Adipocyte (in vitro differentiated cells): ENCODE data around the gene ZDHHC24.

Experiments used
- DNase-seq: peaks from one replicate; pipeline ENCODE4 v3.0.0-alpha.2; 2015; ENCODE audit warnings: low read depth
- H3K27me3 ChIP-seq: replicated peaks from 2 replicates; pipeline ENCODE4 v1.7.0; 2013; ENCODE audit warnings: mild to moderate bottlenecking, low read length, moderate library complexity; ENCODE audit not compliant: control insufficient read depth, insufficient read depth
- H3K36me3 ChIP-seq: 2 replicates; pipeline ENCODE4 v1.7.0; 2013; ENCODE audit warnings: low read length, mild to moderate bottlenecking, moderate library complexity; ENCODE audit not compliant: control insufficient read depth, insufficient read depth, severe bottlenecking
- H3K4me1 ChIP-seq: 2 replicates; pipeline ENCODE4 v1.7.0; 2013; ENCODE audit warnings: mild to moderate bottlenecking, low read length, moderate library complexity; ENCODE audit not compliant: control insufficient read depth, insufficient read depth
- H3K4me3 ChIP-seq: 2 replicates; pipeline ENCODE4 v1.7.0; 2013; ENCODE audit warnings: mild to moderate bottlenecking, low read length, moderate library complexity
- H3K9ac ChIP-seq: 2 replicates; pipeline ENCODE4 v1.7.0; 2013; ENCODE audit warnings: mild to moderate bottlenecking, low read length, moderate library complexity
- H3K9me3 ChIP-seq: 2 replicates; pipeline ENCODE4 v1.7.0; 2013; ENCODE audit warnings: mild to moderate bottlenecking, low read length, moderate library complexity; ENCODE audit not compliant: control insufficient read depth

ZDHHC24 gene

DNA sequence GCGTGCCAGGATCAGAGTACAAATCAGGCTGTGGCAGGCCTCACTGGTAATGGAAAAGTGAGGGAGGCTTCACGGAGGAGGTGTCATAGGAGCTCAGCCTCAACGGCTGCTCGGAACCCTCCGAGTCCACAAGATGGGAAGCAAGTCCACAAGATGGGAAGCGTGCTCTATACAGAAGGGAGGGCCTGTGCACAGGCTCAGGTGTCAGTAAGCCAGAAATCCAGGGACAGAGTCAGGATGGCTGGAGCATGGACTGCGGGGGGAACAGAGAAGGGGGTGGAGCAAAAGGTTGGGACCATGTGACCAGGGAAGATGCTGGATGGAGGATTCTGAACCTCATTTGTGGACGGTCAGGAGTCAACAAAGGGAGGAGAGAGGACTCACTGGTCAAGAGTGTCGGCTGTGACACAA lies 69.0 kb downstream of the ZDHHC24 start:
- DNase-seq: no peak
- H3K27me3 ChIP-seq: no peaks in the 10 kb centered on the region
- no peak overlapping the region for H3K9ac ChIP-seq
- H3K9me3 ChIP-seq: no peaks in the 10 kb centered on the region
- no peak overlapping the region for H3K4me3 ChIP-seq
- peaks cover 13% of the 10 kb centered on the region for H3K36me3 ChIP-seq
- peaks cover 19% of the 10 kb centered on the region for H3K4me1 ChIP-seq

GRCh38 chr11:66476173-66476840 lies 69.5 kb downstream of the ZDHHC24 start:
- no peak for DNase-seq

GRCh38 chr11:66475349-66476172 lies 70.3 kb downstream of the ZDHHC24 start:
- no peak overlapping the region for H3K4me3 ChIP-seq
- DNase-seq: no peak

More at GRCh38 chr11:66476173-66476840, 69.5 kb downstream of the ZDHHC24 start:
- Histone ChIP-seq H3K36me3 (peaks cover 13% of the 10 kb centered on the region), H3K4me1 (peaks cover 19% of the 10 kb centered on the region), H3K9me3 (no peaks in the 10 kb centered on the region), H3K27me3 (no peaks in the 10 kb centered on the region), H3K4me3 (no peak overlapping the region), H3K9ac (no peak overlapping the region)

DNA sequence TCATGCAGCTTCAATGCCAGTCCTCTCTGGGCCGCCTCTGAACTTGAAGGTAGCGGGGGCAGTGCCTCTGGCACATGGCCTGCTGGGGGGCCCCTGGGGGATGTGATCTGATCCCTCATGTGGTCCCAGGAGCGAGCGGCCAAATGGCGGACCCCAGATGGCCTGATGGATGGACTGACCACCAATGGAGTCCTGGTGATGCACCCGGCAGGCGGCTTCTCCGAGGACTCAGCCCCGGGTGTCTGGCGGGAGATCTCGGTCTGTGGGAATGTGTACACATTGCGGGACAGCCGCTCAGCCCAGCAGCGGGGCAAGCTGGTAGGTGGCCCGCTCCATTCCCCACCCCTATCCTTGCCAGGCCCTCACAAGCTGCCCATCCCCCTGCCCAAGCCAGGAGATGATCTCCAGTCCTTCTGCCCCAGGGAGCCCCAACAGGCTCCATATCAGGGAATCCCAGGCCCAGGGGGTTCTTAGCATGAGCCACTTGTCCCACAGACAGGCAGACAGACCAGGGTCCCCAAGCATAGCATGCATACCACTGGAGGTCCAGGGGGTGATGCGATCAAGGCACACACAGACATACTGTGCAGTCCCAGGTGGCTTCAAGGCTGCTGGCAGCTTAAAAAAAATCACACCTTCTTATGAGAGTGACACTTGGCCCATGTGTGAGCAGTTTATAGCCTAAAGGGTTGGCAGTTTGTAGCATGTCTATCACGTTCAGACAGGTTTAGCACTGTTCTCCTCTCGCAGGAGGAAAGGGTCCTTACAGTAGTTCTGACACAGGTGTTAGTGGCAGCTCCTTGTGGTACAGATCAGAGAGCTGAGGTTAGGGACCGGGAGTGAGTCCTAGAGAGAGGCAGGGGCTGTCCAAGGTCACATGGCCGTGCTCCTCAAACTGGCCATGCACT lies 72.0 kb downstream of the ZDHHC24 start:
- H3K4me3 ChIP-seq: no peak overlapping the region
- no peak for DNase-seq
- no peaks in the 10 kb centered on the region for H3K27me3 ChIP-seq
- H3K4me1 ChIP-seq: peaks cover 4% of the 10 kb centered on the region
- no peak overlapping the region for H3K9ac ChIP-seq
- H3K36me3 ChIP-seq: peaks cover 13% of the 10 kb centered on the region
- H3K9me3 ChIP-seq: no peaks in the 10 kb centered on the region

More at GRCh38 chr11:66475349-66476172, 70.3 kb downstream of the ZDHHC24 start:
- no peaks in the 10 kb centered on the region for H3K27me3 ChIP-seq
- peaks cover 12% of the 10 kb centered on the region for H3K4me1 ChIP-seq
- no peak overlapping the region for H3K9ac ChIP-seq
- peaks cover 13% of the 10 kb centered on the region for H3K36me3 ChIP-seq
- no peaks in the 10 kb centered on the region for H3K9me3 ChIP-seq

DNA sequence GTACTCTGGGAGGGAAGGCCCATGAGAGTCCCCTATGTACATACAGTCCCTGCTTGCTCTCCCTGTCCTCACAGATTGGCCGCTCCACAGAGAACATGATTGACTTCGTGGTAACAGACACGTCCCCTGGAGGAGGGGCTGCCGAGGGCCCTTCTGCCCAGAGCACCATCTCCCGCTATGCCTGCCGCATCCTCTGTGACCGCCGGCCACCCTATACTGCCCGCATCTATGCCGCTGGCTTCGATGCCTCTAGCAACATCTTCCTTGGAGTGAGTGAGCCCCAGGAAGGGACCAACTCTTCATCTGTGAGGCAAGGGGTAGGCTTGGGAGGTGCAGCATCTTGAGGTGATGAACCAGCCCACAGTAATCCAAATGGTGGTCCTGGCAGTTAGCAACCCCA lies 72.7 kb downstream of the ZDHHC24 start:
- Histone ChIP-seq H3K9me3 (no peaks in the 10 kb centered on the region), H3K4me3 (no peak overlapping the region), H3K36me3 (peaks cover 13% of the 10 kb centered on the region)

DNA sequence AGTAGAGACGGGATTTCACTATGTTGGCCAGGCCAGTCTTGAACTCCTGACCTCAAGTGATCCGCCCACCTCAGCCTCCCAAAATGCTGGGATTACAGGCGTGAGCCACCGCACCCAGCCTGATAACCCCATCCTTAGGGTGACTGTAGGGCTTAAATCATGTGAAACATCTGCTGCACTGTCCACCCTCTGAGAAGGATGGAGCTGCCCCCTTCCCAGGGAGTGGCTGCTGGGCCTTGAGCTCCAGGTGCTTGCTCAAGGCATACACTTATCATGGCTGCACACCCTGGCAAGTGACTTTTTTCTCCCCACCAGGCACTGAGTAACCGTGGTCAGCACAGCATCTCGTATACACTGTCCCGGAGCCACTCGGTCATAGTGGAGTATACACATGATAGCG lies 73.8 kb downstream of the ZDHHC24 start:
- Histone ChIP-seq H3K9ac (no peak overlapping the region), H3K4me3 (no peak overlapping the region), H3K36me3 (peaks cover 13% of the 10 kb centered on the region), H3K9me3 (no peaks in the 10 kb centered on the region), H3K27me3 (no peaks in the 10 kb centered on the region), H3K4me1 (peaks cover 9% of the 10 kb centered on the region)
- no peak for DNase-seq

More for the DNA sequence above, 72.7 kb downstream of the ZDHHC24 start:
- H3K9ac ChIP-seq: no peak overlapping the region
- H3K4me1 ChIP-seq: peaks cover under 1% of the 10 kb centered on the region
- DNase-seq: no peak
- no peaks in the 10 kb centered on the region for H3K27me3 ChIP-seq

DNA sequence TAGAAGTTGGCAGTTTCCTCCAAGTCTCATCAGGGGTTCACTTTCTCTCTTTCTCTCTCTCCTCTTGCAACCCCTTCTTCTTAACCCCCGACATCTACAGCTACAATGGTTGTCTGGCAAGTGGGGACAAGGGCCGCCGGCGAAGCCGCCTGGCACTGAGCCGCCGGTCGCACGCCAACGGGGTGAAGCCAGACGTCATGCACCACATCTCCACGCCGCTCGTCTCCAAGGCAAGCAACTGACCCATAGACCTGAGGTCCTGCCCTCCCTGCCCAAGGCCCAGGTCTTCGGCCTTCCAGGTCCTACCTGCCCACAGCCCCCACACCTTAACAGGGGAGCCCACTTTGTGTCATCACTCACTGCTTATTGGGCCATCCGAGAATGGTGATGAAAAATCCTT lies 74.7 kb downstream of the ZDHHC24 start:
- Histone ChIP-seq H3K9ac (no peak overlapping the region), H3K27me3 (no peaks in the 10 kb centered on the region), H3K4me1 (peaks cover 9% of the 10 kb centered on the region), H3K9me3 (no peaks in the 10 kb centered on the region), H3K4me3 (no peak overlapping the region), H3K36me3 (peaks cover 13% of the 10 kb centered on the region)
- DNase-seq: no peak
